ENCODE data around the gene LGALS3. TPM values are rescaled to one million over a fixed set of nuclear protein-coding genes. Genes with fewer than 3 reads are reported as not detected.

Gene LGALS3
- total RNA-seq, 1 experiment from 2014 or later: 56.2 TPM

DNA sequence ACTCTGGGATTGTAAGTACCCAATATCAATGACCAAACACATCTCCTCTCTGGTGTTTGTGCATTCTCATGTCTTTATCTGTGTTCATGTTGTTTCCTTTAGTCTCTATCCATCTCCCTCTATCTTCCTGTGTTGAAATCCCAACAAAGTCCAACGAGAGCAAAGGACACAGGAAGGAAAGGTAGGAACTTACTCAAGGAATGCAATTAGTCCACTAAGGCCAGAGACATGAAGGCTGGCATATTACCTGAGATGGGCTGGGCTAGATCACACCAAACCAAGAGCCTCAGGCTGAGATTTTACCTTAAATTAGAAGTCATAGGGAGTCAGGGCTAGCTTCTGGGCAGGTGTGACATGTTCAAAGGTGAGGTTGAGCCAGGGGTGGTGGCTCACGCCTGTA lies 14.3 kb upstream of the LGALS3 start:
- DNase-seq (ENCODE audit: low read depth): no peak

- no peak for DNase-seq (ENCODE audit: low read depth)
These were observed 13.6 kb upstream of the LGALS3 start for GRCh38 chr14:55115460-55115859.

DNA sequence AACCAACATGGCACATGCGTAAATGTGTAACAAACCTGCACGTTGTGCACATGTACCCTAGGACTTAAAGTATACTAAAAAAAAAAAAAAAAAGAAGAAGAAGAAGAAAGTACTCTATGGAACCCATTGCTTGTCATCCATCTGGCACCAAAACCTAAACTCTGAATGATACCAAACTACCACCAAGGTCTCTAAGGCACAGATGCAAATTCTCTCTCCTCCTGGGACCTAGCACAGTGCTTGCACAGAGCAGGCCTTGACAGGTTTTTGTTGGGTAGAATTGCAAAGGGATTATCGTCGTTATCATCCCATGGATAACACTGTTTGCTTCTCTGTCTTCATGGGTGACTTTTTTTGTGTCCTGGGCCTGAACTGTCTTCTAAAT lies 13.2 kb upstream of the LGALS3 start:
- DNase-seq (ENCODE audit: low read depth): no peak

- DNase-seq (ENCODE audit: low read depth): no peak
These were observed 12.6 kb upstream of the LGALS3 start for GRCh38 chr14:55116246-55117030.

GRCh38 chr14:55117803-55118441 lies 11.1 kb upstream of the LGALS3 start:
- DNase-seq (ENCODE audit: low read depth): no peak

DNA sequence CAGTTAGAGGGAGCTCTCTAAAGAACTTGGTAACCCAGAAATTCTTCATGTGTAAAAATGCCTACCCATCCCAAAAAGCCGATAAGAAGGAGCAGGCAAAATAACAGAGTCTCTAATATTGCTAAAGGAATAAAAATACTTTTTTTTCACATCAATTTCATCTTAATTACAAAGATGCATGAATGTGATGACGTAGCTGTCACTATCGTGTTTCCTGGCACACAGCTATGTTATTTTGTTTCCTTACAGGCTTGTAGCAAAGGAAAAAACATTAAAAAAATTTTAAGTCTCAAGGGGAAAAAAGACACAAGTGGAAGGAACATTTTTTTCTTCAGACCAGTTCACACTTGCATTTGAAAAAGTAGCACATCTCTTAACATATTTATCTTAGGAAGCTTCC lies 10.3 kb upstream of the LGALS3 start:
- no peak for DNase-seq (ENCODE audit: low read depth)

GRCh38 chr14:55120571-55121495 lies 8.2 kb upstream of the LGALS3 start:
- DNase-seq (ENCODE audit: low read depth): no peak

GRCh38 chr14:55121628-55122439 lies 7.2 kb upstream of the LGALS3 start:
- DNase-seq (ENCODE audit: low read depth): no peak

DNA sequence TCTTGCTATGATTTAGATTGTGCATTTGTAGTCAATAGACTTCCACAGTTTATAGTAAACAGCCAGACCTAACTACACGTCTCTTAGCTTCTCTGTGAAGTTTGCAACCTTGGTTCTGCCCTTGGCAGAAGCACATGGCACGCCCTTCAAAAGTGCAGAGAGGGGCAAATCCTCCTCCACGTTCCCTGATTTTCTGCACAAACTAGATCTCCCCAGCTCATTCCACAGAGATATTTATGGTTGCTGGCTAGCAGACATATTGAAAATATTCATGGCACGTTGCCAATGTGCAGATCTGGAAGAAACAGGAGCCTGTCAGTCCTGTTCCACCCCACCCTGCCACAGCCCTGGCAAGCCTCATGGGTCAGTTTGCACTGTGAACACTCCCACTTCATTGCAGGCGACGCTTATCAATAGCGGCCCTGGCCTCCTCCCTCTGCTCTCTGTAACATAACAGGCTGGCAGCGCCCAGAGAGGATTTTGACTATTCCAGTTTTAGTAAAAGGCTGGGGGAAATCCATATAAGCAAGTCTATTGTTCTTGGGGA lies 6.5 kb upstream of the LGALS3 start:
- DNase-seq (ENCODE audit: low read depth): no peak

DNA sequence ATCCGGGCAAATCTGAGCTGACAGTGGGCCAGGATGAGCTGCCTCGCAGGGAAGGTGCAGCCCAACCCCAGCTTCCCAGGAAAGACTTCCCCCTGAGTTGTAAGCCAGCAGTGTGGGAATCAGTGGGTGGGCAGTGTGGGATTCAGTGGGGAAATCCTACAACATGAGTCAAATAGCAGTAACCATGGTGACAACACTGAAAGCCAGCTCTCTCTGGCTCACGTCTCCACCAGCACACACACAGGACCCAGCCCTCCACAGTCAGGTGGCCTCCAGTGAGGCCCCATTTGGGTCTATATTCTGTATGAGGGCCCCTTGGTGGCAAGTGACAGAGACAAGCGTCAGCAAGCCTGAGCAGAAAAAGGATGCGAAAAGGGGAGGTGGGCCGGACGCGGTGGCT lies 6.0 kb upstream of the LGALS3 start:
- peak; percentile 87 for DNase-seq (ENCODE audit: low read depth)

DNA sequence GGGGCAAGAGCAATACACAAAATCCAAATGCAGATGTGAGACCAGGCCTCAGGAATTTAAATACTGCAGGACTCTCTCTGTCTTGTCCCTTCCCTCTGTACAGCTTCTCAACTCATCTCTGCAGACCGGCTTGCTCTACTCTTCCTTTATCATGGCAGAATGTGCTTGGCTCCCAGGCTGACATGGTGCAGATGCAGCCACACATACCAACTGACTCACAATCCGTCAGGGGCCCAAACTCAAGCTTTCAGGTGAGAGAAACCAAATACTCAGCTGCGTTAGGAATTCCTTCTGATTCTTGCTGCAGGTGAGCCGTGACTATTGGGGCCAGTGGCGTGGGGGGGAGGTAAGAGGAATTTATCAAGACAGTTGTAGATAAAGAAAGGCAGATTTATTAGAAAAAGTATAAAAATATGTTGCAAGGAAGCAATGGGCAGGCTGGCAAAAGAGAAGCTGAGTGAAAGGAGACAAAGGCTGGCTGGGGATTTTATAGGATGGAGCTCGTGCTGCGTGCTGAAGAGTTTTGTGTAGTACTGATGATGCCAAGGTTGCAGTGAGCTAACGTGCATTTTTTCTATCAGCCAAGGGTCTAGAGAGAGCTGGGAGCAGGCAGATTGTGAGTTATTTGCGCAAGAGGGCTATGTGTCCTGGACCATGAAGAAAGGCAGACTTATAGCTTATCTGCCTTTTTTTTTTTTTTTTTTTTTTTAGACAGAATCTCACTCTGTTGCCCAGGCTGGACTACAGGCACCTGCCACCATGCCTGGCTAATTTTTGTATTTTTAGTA lies 5.0 kb upstream of the LGALS3 start:
- DNase-seq (ENCODE audit: low read depth): no peak

GRCh38 chr14:55124774-55125386 lies 4.2 kb upstream of the LGALS3 start:
- no peak for DNase-seq (ENCODE audit: low read depth)

DNA sequence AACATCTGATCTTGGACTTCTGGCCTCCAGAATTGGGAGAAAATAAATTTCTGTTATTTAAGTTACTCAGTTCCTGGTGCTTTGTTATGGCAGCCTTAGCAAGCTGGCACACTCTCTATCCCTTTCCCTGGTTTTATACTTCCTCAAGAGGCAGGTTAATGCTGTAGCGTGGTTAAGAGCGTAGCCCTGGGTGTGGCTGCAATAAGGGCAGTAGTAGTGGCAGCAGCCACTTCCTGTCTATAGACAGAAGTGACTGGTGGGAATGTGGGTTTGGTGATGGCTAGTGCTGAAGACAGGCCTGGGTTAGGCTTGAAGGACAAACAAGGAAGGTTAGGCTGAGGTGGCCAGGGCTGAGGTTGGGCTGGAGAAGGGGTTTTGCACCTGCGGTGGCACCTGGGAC lies 3.6 kb upstream of the LGALS3 start:
- DNase-seq (ENCODE audit: low read depth): peak; percentile 38

GRCh38 chr14:55126034-55126433 lies 3.0 kb upstream of the LGALS3 start:
- DNase-seq (ENCODE audit: low read depth): no peak

GRCh38 chr14:55126932-55127459 lies 2.1 kb upstream of the LGALS3 start:
- DNase-seq (ENCODE audit: low read depth): no peak

DNA sequence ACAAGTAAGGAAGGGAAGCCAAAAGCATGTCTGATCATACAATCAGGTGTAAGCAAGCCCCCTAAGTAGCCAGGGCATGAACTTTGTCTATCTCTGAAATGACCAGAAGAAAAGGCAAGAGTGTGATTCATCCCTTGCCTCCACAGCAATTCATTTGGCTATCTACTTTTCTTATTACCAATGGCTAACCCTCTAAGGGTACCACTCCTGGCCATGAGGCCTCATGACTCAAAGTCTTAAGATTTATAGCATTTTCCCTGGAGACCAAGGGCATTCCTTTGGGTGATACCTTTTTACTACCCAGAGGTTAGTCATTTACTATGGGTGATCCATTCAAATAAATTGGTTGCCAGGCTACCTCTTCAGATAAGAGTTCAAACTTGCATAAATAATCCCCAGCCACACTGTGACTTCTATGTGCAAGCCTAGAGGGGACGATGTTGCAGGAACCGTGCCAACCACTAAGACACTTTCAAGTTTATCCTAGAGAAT lies 1.5 kb upstream of the LGALS3 start:
- peak; percentile 98 for DNase-seq (ENCODE audit: low read depth)

DNA sequence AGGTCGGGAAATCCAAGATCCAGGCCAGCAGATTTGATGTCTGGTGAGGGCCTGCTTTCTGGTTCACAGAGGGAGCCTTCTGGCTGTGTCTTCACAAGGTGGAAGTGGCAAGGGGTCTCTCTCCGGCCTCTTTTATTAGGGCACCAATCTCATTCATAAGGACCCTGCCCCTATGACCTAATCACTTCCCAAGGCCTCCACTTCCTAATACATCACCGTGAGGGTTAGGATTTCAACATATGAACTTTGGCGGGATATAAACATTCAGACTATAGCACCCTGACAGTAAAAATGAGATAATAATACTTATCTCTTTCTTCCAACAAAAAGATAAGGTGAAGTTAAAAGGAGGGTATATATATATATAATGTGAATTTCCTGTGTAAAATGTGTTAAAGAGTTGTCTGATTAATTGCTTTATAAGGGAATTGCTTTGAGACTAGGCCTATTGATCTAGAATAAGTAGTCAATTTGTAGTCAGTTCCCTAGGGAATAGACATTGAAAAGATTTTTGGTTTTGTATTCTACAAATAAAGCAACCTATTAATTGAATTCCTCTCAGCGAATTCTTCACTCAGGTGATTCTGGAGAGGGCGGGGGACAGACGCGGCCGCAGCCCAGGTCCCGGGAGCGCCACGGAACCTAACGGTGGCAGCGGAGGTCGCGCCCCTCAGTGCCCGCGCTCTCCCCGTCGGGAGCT lies 516 bp upstream of the LGALS3 start:
- no peak for DNase-seq (ENCODE audit: low read depth)

DNA sequence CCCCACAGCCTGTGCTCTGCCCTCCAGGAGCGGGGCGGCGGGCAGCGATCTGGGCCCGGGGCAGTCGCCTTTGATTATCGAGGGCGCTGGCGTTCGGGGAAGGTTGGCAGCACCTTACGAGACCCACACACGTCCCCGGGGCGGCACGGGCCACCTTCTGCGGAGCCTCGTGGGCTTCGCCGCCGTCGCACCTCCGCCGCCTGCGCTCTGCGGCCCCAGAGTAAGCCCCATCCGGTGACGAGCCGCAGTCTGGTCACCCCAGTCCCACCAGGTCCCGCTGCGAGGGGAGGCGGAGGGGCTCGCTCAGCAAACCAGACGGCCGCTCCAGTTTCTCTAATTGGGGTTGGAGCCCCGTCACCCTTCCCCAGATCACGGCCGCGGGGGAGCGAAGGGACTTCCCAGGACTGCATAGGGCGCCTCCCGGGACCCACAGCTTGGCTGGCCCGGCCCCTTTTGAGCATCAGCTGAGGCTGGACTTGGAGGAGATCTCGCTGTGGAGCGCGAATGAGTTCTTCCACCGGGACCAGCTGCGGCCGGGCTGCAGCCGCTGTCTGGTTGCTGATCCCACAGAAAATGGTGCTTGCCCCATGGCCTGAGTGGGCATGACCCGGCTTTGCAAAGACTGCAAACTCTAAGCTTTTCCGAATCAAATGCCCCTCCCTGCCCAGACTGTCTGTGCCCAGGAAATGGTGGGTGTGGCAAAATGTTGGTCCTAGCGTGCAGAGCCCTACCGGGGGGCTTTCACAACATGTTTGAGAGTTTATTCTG lies 560 bp downstream of the LGALS3 start:
- DNase-seq (ENCODE audit: low read depth): peak; percentile 72
